HEK293 (cell line): Measurements from ENCODE around the gene CEBPG.

Experiments used
- CTCF ChIA-PET: fragments of 350-600 bp; formaldehyde crosslinking; extraction: SDS; loops from one replicate; lab custom pipeline; 2021; ENCODE audit warnings: antibody characterized with exemption; lab: Yijun Ruan, JAX
- POLR2A ChIA-PET: fragments of 300-600 bp; formaldehyde crosslinking; extraction: SDS; loops from one replicate; lab custom pipeline; 2020; ENCODE audit warnings: antibody characterized with exemption, inconsistent platforms; lab: Yijun Ruan, JAX
- H3K27ac ChIP-seq: fragments of 200-500 bp; sonication (Bioruptor generic); 2 replicates; pipeline ENCODE4 v1.5.1; 2014; ENCODE audit warnings: low read depth, low read length, control low read depth, inconsistent platforms; ENCODE audit errors: extremely low read depth
- H3K36me3 ChIP-seq, 2 experiments: fragments of 200-500 bp in 1 of 2; sonication (Bioruptor generic) in 1 of 2; 1 replicate in 1 of 2; 2 replicates in 1 of 2; pipeline ENCODE4 v1.5.1; 2014 to 2017; ENCODE audit warnings: inconsistent platforms in 2 of 2, low read length in 2 of 2; ENCODE audit not compliant: control insufficient read depth in 2 of 2, insufficient read depth in 1 of 2
- H3K4me1 ChIP-seq: fragments of 200-500 bp; sonication (Bioruptor generic); 2 replicates; pipeline ENCODE4 v1.5.1; 2014; ENCODE audit warnings: mild to moderate bottlenecking, low read length, inconsistent platforms; ENCODE audit not compliant: control insufficient read depth, insufficient read depth
- H3K4me3 ChIP-seq: 2 replicates; pipeline ENCODE4 v1.5.1; 2011; ENCODE audit warnings: low read depth, mild to moderate bottlenecking, control low read depth, low read length, moderate library complexity
- H3K9me3 ChIP-seq: fragments of 200-500 bp; sonication (Bioruptor generic); 2 replicates; pipeline ENCODE4 v1.5.1; 2014; ENCODE audit warnings: low read depth, low read length, inconsistent platforms; ENCODE audit not compliant: control insufficient read depth, insufficient read depth
- GLI2 ChIP-seq: fragments of 450-650 bp; formaldehyde crosslinking; IDR thresholded peaks from 2 replicates; pipeline ENCODE4; 2017; ENCODE audit warnings: missing biosample characterization, missing genetic modification characterization, low read depth, borderline replicate concordance
- KLF1 ChIP-seq: fragments of 450-650 bp; formaldehyde crosslinking; IDR thresholded peaks from 2 replicates; pipeline ENCODE4 v1.5.1; 2016; ENCODE audit warnings: missing biosample characterization, missing genetic modification characterization
- KLF17 ChIP-seq: fragments of 450-650 bp; formaldehyde crosslinking; IDR thresholded peaks from 2 replicates; pipeline ENCODE4 v1.5.1; 2016; ENCODE audit warnings: missing biosample characterization, missing genetic modification characterization
- KLF9 ChIP-seq: fragments of 450-650 bp; formaldehyde crosslinking; IDR thresholded peaks from 2 replicates; pipeline ENCODE4 v1.5.1; 2016; ENCODE audit warnings: missing biosample characterization, missing genetic modification characterization, low read depth
- OVOL3 ChIP-seq: fragments of 450-650 bp; formaldehyde crosslinking; IDR thresholded peaks from 2 replicates; pipeline ENCODE4 v1.5.1; 2016; ENCODE audit warnings: missing biosample characterization, missing genetic modification characterization
- PBX3 ChIP-seq: sonication (generic); formaldehyde crosslinking; IDR thresholded peaks from 2 replicates; pipeline ENCODE4 v1.8.1; 2022; ENCODE audit warnings: mild to moderate bottlenecking, moderate library complexity, missing genetic modification reagents
- PRDM4 ChIP-seq: fragments of 450-650 bp; formaldehyde crosslinking; IDR thresholded peaks from 2 replicates; pipeline ENCODE4 v1.5.1; 2017; ENCODE audit warnings: missing biosample characterization, missing genetic modification characterization
- WT1 ChIP-seq: fragments of 450-650 bp; formaldehyde crosslinking; IDR thresholded peaks from 2 replicates; pipeline ENCODE4 v1.5.1; 2016; ENCODE audit warnings: missing biosample characterization, missing genetic modification characterization
- YY2 ChIP-seq: fragments of 450-650 bp; formaldehyde crosslinking; IDR thresholded peaks from 2 replicates; pipeline ENCODE4 v1.5.1; 2016; ENCODE audit warnings: missing biosample characterization, missing genetic modification characterization
- ZBTB17 ChIP-seq: fragments of 450-650 bp; formaldehyde crosslinking; IDR thresholded peaks from 2 replicates; pipeline ENCODE4 v1.5.1; 2016; ENCODE audit warnings: missing biosample characterization, missing genetic modification characterization
- ZFP3 ChIP-seq: fragments of 450-650 bp; formaldehyde crosslinking; IDR thresholded peaks from 2 replicates; pipeline ENCODE4 v1.5.1; 2016; ENCODE audit warnings: low read depth, missing biosample characterization, missing genetic modification characterization
- ZFP69B ChIP-seq: fragments of 450-650 bp; formaldehyde crosslinking; IDR thresholded peaks from 2 replicates; pipeline ENCODE4 v1.5.1; 2016; ENCODE audit warnings: missing biosample characterization, missing genetic modification characterization
- ZNF132 ChIP-seq: fragments of 450-650 bp; formaldehyde crosslinking; IDR thresholded peaks from 2 replicates; pipeline ENCODE4 v1.5.1; 2017; ENCODE audit warnings: missing biosample characterization, missing genetic modification characterization, borderline replicate concordance
- ZNF202 ChIP-seq: fragments of 450-650 bp; formaldehyde crosslinking; IDR thresholded peaks from 2 replicates; pipeline ENCODE4 v1.5.1; 2016; ENCODE audit warnings: missing biosample characterization, missing genetic modification characterization, borderline replicate concordance
- ZNF211 ChIP-seq: fragments of 450-650 bp; formaldehyde crosslinking; IDR thresholded peaks from 2 replicates; pipeline ENCODE4 v1.5.1; 2016; ENCODE audit warnings: low read depth, missing biosample characterization, missing genetic modification characterization
- ZNF221 ChIP-seq: fragments of 450-650 bp; formaldehyde crosslinking; IDR thresholded peaks from 2 replicates; pipeline ENCODE4 v1.5.1; 2017; ENCODE audit warnings: missing biosample characterization, missing genetic modification characterization, borderline replicate concordance
- ZNF292 ChIP-seq: fragments of 450-650 bp; formaldehyde crosslinking; IDR thresholded peaks from 2 replicates; pipeline ENCODE4 v1.5.1; 2016; ENCODE audit warnings: low read depth, missing biosample characterization, missing genetic modification characterization, borderline replicate concordance
- ZNF324 ChIP-seq: fragments of 450-650 bp; formaldehyde crosslinking; IDR thresholded peaks from 2 replicates; pipeline ENCODE4 v1.5.1; 2016; ENCODE audit warnings: missing biosample characterization, missing genetic modification characterization
- ZNF354C ChIP-seq: fragments of 450-650 bp; formaldehyde crosslinking; IDR thresholded peaks from 2 replicates; pipeline ENCODE4 v1.5.1; 2016; ENCODE audit warnings: missing biosample characterization, missing genetic modification characterization, low read depth, borderline replicate concordance
- ZNF37A ChIP-seq: fragments of 450-650 bp; IDR thresholded peaks from 2 replicates; pipeline ENCODE4 v1.5.1; 2018; ENCODE audit warnings: missing biosample characterization, missing genetic modification characterization
- ZNF416 ChIP-seq: fragments of 450-650 bp; formaldehyde crosslinking; IDR thresholded peaks from 2 replicates; pipeline ENCODE4 v1.5.1; 2016; ENCODE audit warnings: missing biosample characterization, missing genetic modification characterization
- ZNF449 ChIP-seq: fragments of 450-650 bp; formaldehyde crosslinking; IDR thresholded peaks from 2 replicates; pipeline ENCODE4 v1.5.1; 2017; ENCODE audit warnings: missing biosample characterization, mild to moderate bottlenecking, missing genetic modification characterization, moderate library complexity
- ZNF514 ChIP-seq: fragments of 450-650 bp; formaldehyde crosslinking; IDR thresholded peaks from 2 replicates; pipeline ENCODE4 v1.5.1; 2016; ENCODE audit warnings: missing biosample characterization, missing genetic modification characterization
- ZNF560 ChIP-seq: fragments of 450-650 bp; formaldehyde crosslinking; IDR thresholded peaks from 2 replicates; pipeline ENCODE4 v1.5.1; 2017; ENCODE audit warnings: missing biosample characterization, missing genetic modification characterization, borderline replicate concordance
- ZNF610 ChIP-seq: fragments of 450-650 bp; formaldehyde crosslinking; IDR thresholded peaks from 2 replicates; pipeline ENCODE4 v1.5.1; 2016; ENCODE audit warnings: missing biosample characterization, missing genetic modification characterization, borderline replicate concordance
- ZNF692 ChIP-seq: fragments of 450-650 bp; formaldehyde crosslinking; IDR thresholded peaks from 2 replicates; pipeline ENCODE4 v1.5.1; 2016; ENCODE audit warnings: missing biosample characterization, missing genetic modification characterization
- ZNF777 ChIP-seq: fragments of 450-650 bp; formaldehyde crosslinking; IDR thresholded peaks from 2 replicates; pipeline ENCODE4 v1.5.1; 2017; ENCODE audit warnings: missing biosample characterization, missing genetic modification characterization, borderline replicate concordance
- ZNF785 ChIP-seq: fragments of 450-650 bp; formaldehyde crosslinking; IDR thresholded peaks from 2 replicates; pipeline ENCODE4 v1.5.1; 2016; ENCODE audit warnings: missing biosample characterization, missing genetic modification characterization

The CEBPG gene

GRCh38 chr19:33397536-33398360, 24.2 kb downstream of the CEBPG start:
- POLR2A ChIA-PET: interaction anchor here (0.8 to 2.7 kb wide), 4 partner anchors 10 to 124 kb away, joined by 3 to 17 read pairs (median 3); partner anchors contain the start of genes CEBPG and PEPD
- CTCF ChIA-PET: interaction anchor here (0.5 to 5.3 kb wide), 30 partner anchors 10 to 1313 kb away, joined by 3 to 41 read pairs (median 4); partner anchors contain the start of gene CEBPG
- no peaks in the 10 kb centered on the region for H3K9me3 ChIP-seq
- H3K36me3 ChIP-seq: no peaks in the 10 kb centered on the region
- H3K27ac ChIP-seq: no peak overlapping the region
- H3K4me1 ChIP-seq: no peaks in the 10 kb centered on the region
- no peak overlapping the region for H3K4me3 ChIP-seq
- TF ChIP-seq ZNF211 (no peak), ZNF292 (no peak), ZNF560 (tag by site-specific recombination) (no peak), ZNF221 (tag by site-specific recombination) (no peak), ZNF449 (tag by site-specific recombination) (no peak), ZNF692 (tag by site-specific recombination) (peak; percentile 98), ZNF416 (tag by site-specific recombination) (no peak), ZNF354C (tag by site-specific recombination) (no peak), GLI2 (tag by site-specific recombination) (no peak), KLF17 (tag by site-specific recombination) (no peak), OVOL3 (tag by site-specific recombination) (no peak), KLF9 (tag by site-specific recombination) (no peak), ZNF514 (no peak), ZNF132 (tag by site-specific recombination) (no peak), ZBTB17 (peak; percentile 59), KLF1 (tag by site-specific recombination) (no peak), YY2 (no peak), ZNF202 (no peak), ZNF324 (tag by site-specific recombination) (no peak), ZNF610 (tag by site-specific recombination) (no peak), PRDM4 (tag by site-specific recombination) (no peak), ZFP69B (tag by site-specific recombination) (peak; percentile 98), WT1 (tag by site-specific recombination) (no peak), ZNF785 (tag by site-specific recombination) (no peak), ZNF777 (tag by site-specific recombination) (no peak), PBX3 (CRISPR knock-in tag) (no peak), ZFP3 (no peak), ZNF37A (tag by site-specific recombination) (no peak)
